SK-N-SH (cell line): ENCODE measurements around the gene POP4.

Experiments used
- CHD2 ChIP-seq: fragments of 150-350 bp; IDR thresholded peaks from 2 replicates; pipeline ENCODE4 v1.6.1; 2018; ENCODE audit warnings: low read length; ENCODE audit not compliant: partially characterized antibody
- EP300 ChIP-seq, 2 experiments: IDR thresholded peaks; 2 replicates each; pipeline versions ENCODE4 v1.4.0 to v1.6.1; 2012; ENCODE audit warnings: borderline replicate concordance in 1 of 2, low read depth in 1 of 2, low read length in 1 of 2
- MAX ChIP-seq: IDR thresholded peaks from 2 replicates; pipeline ENCODE4 v1.4.0; 2012; ENCODE audit warnings: low read depth
- MEF2A ChIP-seq: IDR thresholded peaks from 2 replicates; pipeline ENCODE4 v1.4.0; 2012; ENCODE audit warnings: low read depth, borderline replicate concordance
- MXI1 ChIP-seq: IDR thresholded peaks from 2 replicates; pipeline ENCODE4 v1.6.1; 2012; ENCODE audit warnings: mild to moderate bottlenecking, low read depth, low read length, improper control_type of control experiment
- NRF1 ChIP-seq: IDR thresholded peaks from 2 replicates; pipeline ENCODE4 v1.6.1; 2012; ENCODE audit warnings: low read depth, mild to moderate bottlenecking, low read length
- POLR2AphosphoS5 ChIP-seq: IDR thresholded peaks from 2 replicates; pipeline ENCODE4 v1.6.1; 2012; ENCODE audit warnings: low read depth, low read length
- RAD21 ChIP-seq: IDR thresholded peaks from 2 replicates; pipeline ENCODE4 v1.6.1; 2012; ENCODE audit warnings: mild to moderate bottlenecking, low read length
- REST ChIP-seq: IDR thresholded peaks from 2 replicates; pipeline ENCODE4 v1.6.1; 2012; ENCODE audit warnings: mild to moderate bottlenecking, low read depth, low read length, moderate library complexity
- SIN3A ChIP-seq: IDR thresholded peaks from 2 replicates; pipeline ENCODE4 v1.6.1; 2012; ENCODE audit warnings: low read depth, mild to moderate bottlenecking, low read length, moderate library complexity, borderline replicate concordance
- TEAD4 ChIP-seq: IDR thresholded peaks from 2 replicates; pipeline ENCODE4 v1.4.0; 2012; ENCODE audit warnings: mild to moderate bottlenecking, borderline replicate concordance; ENCODE audit not compliant: insufficient read depth
- USF1 ChIP-seq: IDR thresholded peaks from 2 replicates; pipeline ENCODE4 v1.4.0; 2012; ENCODE audit warnings: low read depth, borderline replicate concordance
- YY1 ChIP-seq: IDR thresholded peaks from 2 replicates; pipeline ENCODE4 v1.4.0; 2012; ENCODE audit warnings: low read depth, mild to moderate bottlenecking
- TF ChIP-seq, protein P1 (sequence below): fragments of 200-600 bp; sonication (generic); IDR thresholded peaks from 2 replicates; pipeline ENCODE4 v1.6.1; 2017; ENCODE audit warnings: antibody characterized with exemption, mild to moderate bottlenecking, moderate library complexity

- TF ChIP-seq TEAD4 (no peak), MAX (no peak), SIN3A (no peak), REST (no peak), YY1 (no peak), MXI1 (no peak), CHD2 (no peak), POLR2AphosphoS5 (no peak), EP300 (IDR thresholded peaks at IDR 0.05; ENCODE audit: borderline replicate concordance in 1 of 2, low read depth in 1 of 2, low read length in 1 of 2) (no peak), RAD21 (no peak), MEF2A (no peak), USF1 (no peak), NRF1 (no peak)
- TF ChIP-seq, protein P1, sequence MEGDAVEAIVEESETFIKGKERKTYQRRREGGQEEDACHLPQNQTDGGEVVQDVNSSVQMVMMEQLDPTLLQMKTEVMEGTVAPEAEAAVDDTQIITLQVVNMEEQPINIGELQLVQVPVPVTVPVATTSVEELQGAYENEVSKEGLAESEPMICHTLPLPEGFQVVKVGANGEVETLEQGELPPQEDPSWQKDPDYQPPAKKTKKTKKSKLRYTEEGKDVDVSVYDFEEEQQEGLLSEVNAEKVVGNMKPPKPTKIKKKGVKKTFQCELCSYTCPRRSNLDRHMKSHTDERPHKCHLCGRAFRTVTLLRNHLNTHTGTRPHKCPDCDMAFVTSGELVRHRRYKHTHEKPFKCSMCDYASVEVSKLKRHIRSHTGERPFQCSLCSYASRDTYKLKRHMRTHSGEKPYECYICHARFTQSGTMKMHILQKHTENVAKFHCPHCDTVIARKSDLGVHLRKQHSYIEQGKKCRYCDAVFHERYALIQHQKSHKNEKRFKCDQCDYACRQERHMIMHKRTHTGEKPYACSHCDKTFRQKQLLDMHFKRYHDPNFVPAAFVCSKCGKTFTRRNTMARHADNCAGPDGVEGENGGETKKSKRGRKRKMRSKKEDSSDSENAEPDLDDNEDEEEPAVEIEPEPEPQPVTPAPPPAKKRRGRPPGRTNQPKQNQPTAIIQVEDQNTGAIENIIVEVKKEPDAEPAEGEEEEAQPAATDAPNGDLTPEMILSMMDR: no peak
Measured at GRCh38 chr19:29588095-29588494, 18.0 kb upstream of the POP4 start.
